ENCODE data around the gene TESK1. TPM values are rescaled to one million over a fixed set of nuclear protein-coding genes. Genes with fewer than 3 reads are reported as not detected.

TESK1 gene
- polyA plus RNA-seq, 3 donors = 2.9 to 38.3 (median 2.9) TPM

DNA sequence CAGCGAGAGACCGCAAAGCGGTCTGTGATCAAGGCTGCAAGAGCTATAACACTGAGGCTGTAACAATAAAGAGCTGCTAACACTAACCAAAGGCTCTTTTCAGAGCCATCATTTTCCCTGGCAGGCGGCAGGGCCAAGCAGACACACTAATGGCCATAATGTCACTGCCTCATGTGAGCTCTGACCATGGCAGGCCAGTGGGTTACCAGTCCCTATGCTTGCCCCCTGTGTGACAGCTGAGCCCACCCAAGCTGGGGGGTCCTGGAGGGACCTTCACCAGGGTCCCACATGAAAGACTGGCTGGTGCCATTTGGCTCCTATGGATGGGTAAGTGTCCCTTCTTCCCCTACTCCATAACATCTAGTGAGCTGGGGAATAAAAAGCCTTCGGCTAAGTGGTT, 29.6 kb upstream of the TESK1 start:
- WGBS (ENCODE audit: insufficient coverage) = 100% methylated on average over 4 of the region's 5 CpGs
- no peaks in the 10 kb centered on the region for H3K27me3 ChIP-seq (ENCODE audit: control insufficient read depth in 2 of 2, insufficient read depth in 2 of 2, low read length in 2 of 2)
- H3K4me3 Mint-ChIP-seq = no peak overlapping the region
- H3K4me1 Mint-ChIP-seq = peaks cover 6% of the 10 kb centered on the region
- intact Hi-C loops (cut with micrococcal nuclease) = no loop called here
- no peak overlapping the region for H3K9ac ChIP-seq (ENCODE audit: insufficient read depth, low read length, poor library complexity, severe bottlenecking)
- H3K9me3 Mint-ChIP-seq = peaks cover 11 to 22% (median 16%) of the 10 kb centered on the region in 7 donors
- H3K4me2 ChIP-seq (replicated peaks; ENCODE audit: extremely low read depth, low read length, poor library complexity, severe bottlenecking) = no peak overlapping the region
- H3K27ac Mint-ChIP-seq = no peak overlapping the region
- H3K9me3 ChIP-seq (replicated peaks in 1 of 2; ENCODE audit: control insufficient read depth in 1 of 2, insufficient read depth in 1 of 2, low read length in 2 of 2) = peaks cover 6 to 14% of the 10 kb centered on the region in 2 donors
- peaks cover 0 to 4% (median 2%) of the 10 kb centered on the region in 3 donors for H3K27me3 Mint-ChIP-seq (ENCODE audit: low read depth in 3 of 3)
- H3K36me3 Mint-ChIP-seq = peaks cover 2 to 5% of the 10 kb centered on the region in 2 donors
- H4K20me1 ChIP-seq (ENCODE audit: insufficient read depth, low read length) = no peaks in the 10 kb centered on the region
- H3K79me2 ChIP-seq (ENCODE audit: insufficient read depth, low read length) = no peaks in the 10 kb centered on the region
- no peak for DNase-seq
- H3K4me1 ChIP-seq (ENCODE audit: control insufficient read depth in 1 of 2, insufficient read depth in 2 of 2, low read length in 2 of 2) = peaks cover 3 to 5% of the 10 kb centered on the region in 2 donors
- TF ChIP-seq, protein P1, sequence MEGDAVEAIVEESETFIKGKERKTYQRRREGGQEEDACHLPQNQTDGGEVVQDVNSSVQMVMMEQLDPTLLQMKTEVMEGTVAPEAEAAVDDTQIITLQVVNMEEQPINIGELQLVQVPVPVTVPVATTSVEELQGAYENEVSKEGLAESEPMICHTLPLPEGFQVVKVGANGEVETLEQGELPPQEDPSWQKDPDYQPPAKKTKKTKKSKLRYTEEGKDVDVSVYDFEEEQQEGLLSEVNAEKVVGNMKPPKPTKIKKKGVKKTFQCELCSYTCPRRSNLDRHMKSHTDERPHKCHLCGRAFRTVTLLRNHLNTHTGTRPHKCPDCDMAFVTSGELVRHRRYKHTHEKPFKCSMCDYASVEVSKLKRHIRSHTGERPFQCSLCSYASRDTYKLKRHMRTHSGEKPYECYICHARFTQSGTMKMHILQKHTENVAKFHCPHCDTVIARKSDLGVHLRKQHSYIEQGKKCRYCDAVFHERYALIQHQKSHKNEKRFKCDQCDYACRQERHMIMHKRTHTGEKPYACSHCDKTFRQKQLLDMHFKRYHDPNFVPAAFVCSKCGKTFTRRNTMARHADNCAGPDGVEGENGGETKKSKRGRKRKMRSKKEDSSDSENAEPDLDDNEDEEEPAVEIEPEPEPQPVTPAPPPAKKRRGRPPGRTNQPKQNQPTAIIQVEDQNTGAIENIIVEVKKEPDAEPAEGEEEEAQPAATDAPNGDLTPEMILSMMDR (IDR thresholded peaks at IDR 0.05) = no peak
- H3K36me3 ChIP-seq (replicated peaks in 1 of 2; ENCODE audit: control insufficient read depth in 1 of 2, insufficient read depth in 2 of 2, low read length in 2 of 2) = no peaks in the 10 kb centered on the region
- H3K27ac ChIP-seq (ENCODE audit: low read depth in 1 of 2, low read length in 2 of 2) = no peak overlapping the region
- no peak overlapping the region for H3K4me3 ChIP-seq (replicated peaks in 1 of 3; ENCODE audit: low read depth in 2 of 3, low read length in 3 of 3)
- H2AFZ ChIP-seq (ENCODE audit: insufficient read depth, low read depth, low read length, poor library complexity, severe bottlenecking) = no peak overlapping the region

DNA sequence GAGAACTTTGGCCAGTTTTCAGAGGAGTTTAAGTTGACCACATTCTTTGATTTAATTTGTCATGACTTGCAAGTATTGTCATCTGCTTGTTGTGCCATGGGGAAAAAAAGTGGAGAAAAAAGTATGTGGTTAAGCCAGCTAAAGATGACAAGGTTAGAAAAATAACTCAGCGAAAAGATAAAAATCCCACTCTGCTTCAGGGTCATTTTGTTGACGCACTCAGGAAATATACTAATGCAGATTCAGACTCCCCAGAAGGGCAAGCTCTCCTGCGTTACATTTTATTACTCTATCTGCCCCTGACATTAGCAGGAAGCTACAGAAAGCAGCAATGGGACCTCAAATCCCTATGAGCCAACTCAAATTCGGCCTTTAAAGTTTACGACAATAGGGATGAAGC, 27.6 kb upstream of the TESK1 start:
- Histone ChIP-seq H3K4me2 (replicated peaks; ENCODE audit: extremely low read depth, low read length, poor library complexity, severe bottlenecking) (no peak overlapping the region), H3K79me2 (ENCODE audit: insufficient read depth, low read length) (no peaks in the 10 kb centered on the region), H2AFZ (ENCODE audit: insufficient read depth, low read depth, low read length, poor library complexity, severe bottlenecking) (no peak overlapping the region), H3K36me3 (replicated peaks in 1 of 2; ENCODE audit: control insufficient read depth in 1 of 2, insufficient read depth in 2 of 2, low read length in 2 of 2) (no peaks in the 10 kb centered on the region), H3K27me3 (ENCODE audit: control insufficient read depth in 2 of 2, insufficient read depth in 2 of 2, low read length in 2 of 2) (no peaks in the 10 kb centered on the region), H4K20me1 (ENCODE audit: insufficient read depth, low read length) (no peaks in the 10 kb centered on the region), H3K4me3 (replicated peaks in 1 of 3; ENCODE audit: low read depth in 2 of 3, low read length in 3 of 3) (no peak overlapping the region), H3K9me3 (replicated peaks in 1 of 2; ENCODE audit: control insufficient read depth in 1 of 2, insufficient read depth in 1 of 2, low read length in 2 of 2) (peaks cover 26 to 29% of the 10 kb centered on the region in 2 donors), H3K27ac (ENCODE audit: low read depth in 1 of 2, low read length in 2 of 2) (no peak overlapping the region), H3K9ac (ENCODE audit: insufficient read depth, low read length, poor library complexity, severe bottlenecking) (no peak overlapping the region), H3K4me1 (ENCODE audit: control insufficient read depth in 1 of 2, insufficient read depth in 2 of 2, low read length in 2 of 2) (no peaks in the 10 kb centered on the region)
- no peak for DNase-seq
- TF ChIP-seq, protein P1 (IDR thresholded peaks at IDR 0.05) = no peak
- intact Hi-C loops (cut with micrococcal nuclease) = no loop called here
- peaks cover 26 to 42% (median 33%) of the 10 kb centered on the region in 7 donors for H3K9me3 Mint-ChIP-seq
- H3K27ac Mint-ChIP-seq = no peak overlapping the region
- H3K27me3 Mint-ChIP-seq (ENCODE audit: low read depth in 3 of 3) = peaks cover 0 to 4% (median 4%) of the 10 kb centered on the region in 3 donors
- no peak overlapping the region for H3K4me3 Mint-ChIP-seq
- peaks cover 2 to 5% of the 10 kb centered on the region in 2 donors for H3K36me3 Mint-ChIP-seq
- 78% methylated on average over 2 of the region's 5 CpGs for WGBS (ENCODE audit: insufficient coverage)
- no peaks in the 10 kb centered on the region for H3K4me1 Mint-ChIP-seq
